Neural cell (in vitro differentiated cells): Measurements from ENCODE around the gene KRTAP12-1.

Experiments used
- CTCF ChIP-seq: fragments of 450-650 bp; IDR thresholded peaks from 2 replicates; pipeline ENCODE4 v1.5.1; 2014; ENCODE audit warnings: antibody characterized with exemption, mild to moderate bottlenecking, moderate library complexity; ENCODE audit not compliant: poor library complexity, severe bottlenecking
- EP300 ChIP-seq: fragments of 450-650 bp; conservative IDR thresholded peaks from 2 replicates; pipeline ENCODE4 v1.6.1; 2014; ENCODE audit warnings: antibody characterized with exemption, mild to moderate bottlenecking, moderate library complexity; ENCODE audit not compliant: poor library complexity, severe bottlenecking
- POLR2AphosphoS5 ChIP-seq: IDR thresholded peaks from 2 replicates; pipeline ENCODE4 v1.6.1; 2012

GRCh38 chr21:44720170-44720569 lies 38.2 kb upstream of the KRTAP12-1 start:
- no peak for TF ChIP-seq CTCF
- TF ChIP-seq POLR2AphosphoS5, result no peak
- TF ChIP-seq EP300, result no peak
